Activated effector memory CD4-positive, alpha-beta T cell treated with anti-CD3 and anti-CD28 coated beads, Interleukin-2, amount 50 U/mL, for 16 hours (primary cell): ENCODE results near the gene THEMIS2.
"Not testable (repeated sequence)": the region's sequence is repeated elsewhere in the genome, so short reads cannot be mapped to it uniquely, and the experiment has no call there.

Source experiments
- DNase-seq: peaks from one replicate; pipeline ENCODE4 v3.0.0-alpha.2; 2020

Gene THEMIS2

GRCh38 chr1:27872059-27872801 is at the start of gene THEMIS2:
Gene THEMIS2 (plus strand): TSS chr1:27872544. CDS start chr1:27872572, 28 bp downstream.
- DNase-seq = peak; percentile 93

GRCh38 chr1:27823784-27824183 is 48.6 kb upstream of the THEMIS2 start:
- DNase-seq = no peak

- no peak for DNase-seq
Observed at GRCh38 chr1:27824411-27824810, 47.9 kb upstream of the THEMIS2 start.

GRCh38 chr1:27829339-27829960 is 42.9 kb upstream of the THEMIS2 start:
- not testable (repeated sequence) for DNase-seq

- peak; percentile 97 for DNase-seq
Observed at GRCh38 chr1:27830621-27831440, 41.5 kb upstream of the THEMIS2 start, which contains the start of gene PPP1R8. Gene PPP1R8 (plus strand): TSS chr1:27830782. CDS start chr1:27830836, 54 bp downstream.

- no peak for DNase-seq
Observed at GRCh38 chr1:27831568-27832410, 40.6 kb upstream of the THEMIS2 start.

GRCh38 chr1:27832762-27833161 is 39.6 kb upstream of the THEMIS2 start:
- no peak for DNase-seq

GRCh38 chr1:27833470-27833869 is 38.9 kb upstream of the THEMIS2 start:
- no peak for DNase-seq

GRCh38 chr1:27835046-27835445 is 37.3 kb upstream of the THEMIS2 start:
- no peak for DNase-seq

- DNase-seq = no peak
Observed at GRCh38 chr1:27835501-27835900, 36.8 kb upstream of the THEMIS2 start.

GRCh38 chr1:27849951-27850350 is 22.4 kb upstream of the THEMIS2 start:
- DNase-seq = no peak

- no peak for DNase-seq
Observed at GRCh38 chr1:27855085-27855484, 17.3 kb upstream of the THEMIS2 start.

- peak; percentile 13 for DNase-seq
Observed at GRCh38 chr1:27856561-27857343, 15.6 kb upstream of the THEMIS2 start.

GRCh38 chr1:27857552-27857951 is 14.8 kb upstream of the THEMIS2 start:
- not testable (repeated sequence) for DNase-seq

GRCh38 chr1:27858072-27858948 is 14.0 kb upstream of the THEMIS2 start:
- peak; percentile 94 for DNase-seq

- peak; percentile 38 for DNase-seq
Observed at GRCh38 chr1:27858949-27859576, 13.3 kb upstream of the THEMIS2 start.

- no peak for DNase-seq
Observed at GRCh38 chr1:27861436-27861835, 10.9 kb upstream of the THEMIS2 start.

- no peak for DNase-seq
Observed at GRCh38 chr1:27862004-27862403, 10.3 kb upstream of the THEMIS2 start.

GRCh38 chr1:27862671-27863537 is 9.4 kb upstream of the THEMIS2 start:
- no peak for DNase-seq
